ENCODE results near the gene NOTCH4. TPM values are rescaled to one million over a fixed set of nuclear protein-coding genes. Genes with fewer than 3 reads are reported as not detected.
"Not testable (repeated sequence)": the region's sequence is repeated elsewhere in the genome, so short reads cannot be mapped to it uniquely, and the experiment has no call there.

The NOTCH4 gene
- total RNA-seq, 1 experiment from 2014 or later = 0.27 TPM

DNA sequence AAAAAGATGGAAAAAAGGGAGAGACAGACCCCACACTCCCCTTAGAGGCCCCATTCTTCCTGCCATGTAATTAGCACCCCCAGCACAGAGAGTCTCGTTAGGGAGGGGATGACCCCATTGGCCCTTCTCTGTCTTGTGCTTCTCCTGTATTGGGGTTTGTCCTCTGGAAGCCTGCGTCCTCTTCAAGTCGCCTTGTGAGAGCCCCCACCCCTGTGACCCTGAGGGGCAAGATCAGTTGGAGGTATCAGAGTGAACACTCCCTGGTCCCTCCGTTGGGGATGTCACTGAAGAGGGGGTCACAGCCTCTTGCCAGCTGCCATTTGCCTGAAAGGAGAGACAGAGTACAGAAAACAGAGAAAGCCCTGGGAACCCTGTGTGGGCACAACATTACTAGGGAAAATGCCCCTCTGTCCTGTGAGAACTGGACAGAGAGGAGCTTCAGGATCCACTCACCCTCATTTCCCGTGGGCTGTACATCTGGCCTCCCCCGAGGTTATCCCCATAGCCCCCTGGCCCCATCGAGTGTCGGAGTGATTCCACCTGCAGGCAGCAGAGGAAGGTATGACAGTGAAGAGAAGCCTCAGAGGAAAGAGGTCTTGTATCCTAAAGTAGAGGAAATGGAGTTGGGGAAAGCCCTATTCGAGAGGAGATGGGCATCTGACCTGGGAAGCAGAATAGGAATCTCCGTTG lies 37.6 kb downstream of the NOTCH4 start:
- in situ Hi-C loops (cut with HindIII; ENCODE audit: low sequenced_read_pairs); DNase-seq (ENCODE audit: low spot score): not testable (repeated sequence)

DNA sequence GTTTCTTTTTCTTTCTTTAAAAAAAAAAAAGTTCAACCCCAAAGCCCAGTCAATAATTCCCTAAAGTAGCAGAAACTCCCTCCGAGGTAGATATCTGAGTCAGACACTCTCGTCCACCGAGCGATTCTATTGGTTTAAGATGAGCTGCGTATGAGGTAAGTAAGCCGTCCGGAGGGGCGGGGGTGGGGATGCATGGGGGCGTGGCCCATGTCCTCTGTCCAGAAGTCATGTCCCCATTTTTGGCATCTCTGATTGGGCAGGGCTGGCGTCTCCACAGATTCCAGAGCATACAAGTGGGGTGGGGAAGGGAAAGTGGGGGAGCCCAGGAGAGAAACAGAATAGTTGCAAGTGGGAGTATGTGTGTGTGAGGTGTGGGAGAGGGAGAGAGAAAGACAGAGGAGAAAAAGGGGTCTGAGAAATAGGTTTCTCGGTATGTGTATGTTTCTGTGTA lies 38.2 kb downstream of the NOTCH4 start:
- DNase-seq (ENCODE audit: low spot score) = peak; percentile 76
- in situ Hi-C loops (cut with HindIII; ENCODE audit: low sequenced_read_pairs) = not testable (repeated sequence)

DNA sequence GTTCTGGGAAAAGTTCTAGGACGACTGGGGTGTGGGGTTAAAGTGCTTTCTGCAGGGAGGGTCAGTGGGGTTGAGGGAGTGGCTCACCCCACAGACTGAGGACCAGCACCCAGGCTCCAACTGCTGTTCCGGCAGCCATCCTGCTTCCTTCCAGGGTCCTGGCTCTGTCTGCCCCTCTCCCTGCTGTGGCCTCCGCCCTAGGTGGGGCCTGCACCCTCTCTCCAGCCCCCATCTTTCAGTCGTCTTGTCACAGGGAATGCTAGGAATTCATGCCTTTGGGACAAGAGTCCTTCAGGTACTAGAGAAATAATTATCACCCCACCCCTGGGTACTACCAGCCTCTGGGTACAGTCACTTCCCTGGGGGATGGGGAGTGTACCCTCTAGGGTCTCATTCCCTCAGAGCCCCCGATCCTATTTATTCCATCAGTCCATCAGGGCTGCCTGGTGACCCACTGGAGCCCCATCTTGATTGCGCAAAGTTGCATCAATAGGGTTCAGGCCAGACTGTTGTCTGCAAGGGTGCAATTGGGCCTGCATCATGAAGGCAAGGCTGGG lies 39.7 kb downstream of the NOTCH4 start, which contains the start of gene AGER:
Gene AGER, minus strand, starts transcription at position 170 of the 557 bp plus-strand sequence. Its CDS starts 31 bp downstream, at position 139.
- in situ Hi-C loops (cut with HindIII; ENCODE audit: low sequenced_read_pairs) = loop anchor here (5.0 kb wide), 1 partner anchor 57 kb away; the partner anchor contains the start of gene ATF6B
- no peak for DNase-seq (ENCODE audit: low spot score)

DNA sequence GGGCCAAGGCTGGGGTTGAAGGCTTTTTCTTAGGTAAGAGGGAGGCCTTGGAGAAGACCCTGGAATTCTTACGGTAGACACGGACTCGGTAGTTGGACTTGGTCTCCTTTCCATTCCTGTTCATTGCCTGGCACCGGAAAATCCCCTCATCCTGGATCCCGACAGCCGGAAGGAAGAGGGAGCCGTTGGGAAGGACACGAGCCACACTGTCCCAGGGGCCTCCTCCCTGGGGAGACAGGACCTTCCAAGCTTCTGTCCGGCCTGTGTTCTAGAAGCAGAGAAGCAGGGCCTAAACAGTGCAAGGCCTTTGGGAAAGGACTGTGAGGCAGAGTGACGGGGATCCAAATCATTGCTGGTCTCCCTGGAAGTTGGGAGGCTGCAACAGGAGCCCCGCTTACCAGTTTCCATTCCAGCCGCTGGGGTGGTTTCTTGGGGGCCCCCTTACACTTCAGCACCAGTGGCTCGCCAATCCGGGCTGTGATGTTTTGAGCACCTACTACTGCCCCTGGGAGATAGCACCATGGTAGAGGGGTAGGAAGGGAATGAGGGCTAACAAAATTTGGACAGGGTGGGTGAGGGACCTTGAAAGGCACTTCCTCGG lies 40.3 kb downstream of the NOTCH4 start:
- DNase-seq (ENCODE audit: low spot score) = no peak
- in situ Hi-C loops (cut with HindIII; ENCODE audit: low sequenced_read_pairs) = loop anchor here (5.0 kb wide), 1 partner anchor 56 kb away; the partner anchor contains the start of gene ATF6B

DNA sequence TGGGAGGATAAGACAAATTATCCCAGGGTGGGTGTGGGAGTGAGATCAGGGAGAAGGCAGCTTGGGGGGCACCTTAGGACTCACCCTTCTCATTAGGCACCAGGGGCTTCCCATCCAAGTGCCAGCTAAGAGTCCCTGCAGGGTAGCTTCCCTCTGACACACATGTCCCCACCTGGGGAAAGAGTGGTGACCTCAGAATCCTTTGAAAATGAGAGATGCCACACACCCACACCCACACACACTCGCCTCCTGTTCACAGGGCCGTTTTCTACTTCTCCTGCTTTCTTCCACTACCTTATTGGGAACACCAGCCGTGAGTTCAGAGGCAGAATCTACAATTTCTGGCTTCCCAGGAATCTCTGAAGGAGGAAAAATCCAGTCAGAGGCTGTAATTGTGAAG lies 40.8 kb downstream of the NOTCH4 start:
- no peak for DNase-seq (ENCODE audit: low spot score)

DNA sequence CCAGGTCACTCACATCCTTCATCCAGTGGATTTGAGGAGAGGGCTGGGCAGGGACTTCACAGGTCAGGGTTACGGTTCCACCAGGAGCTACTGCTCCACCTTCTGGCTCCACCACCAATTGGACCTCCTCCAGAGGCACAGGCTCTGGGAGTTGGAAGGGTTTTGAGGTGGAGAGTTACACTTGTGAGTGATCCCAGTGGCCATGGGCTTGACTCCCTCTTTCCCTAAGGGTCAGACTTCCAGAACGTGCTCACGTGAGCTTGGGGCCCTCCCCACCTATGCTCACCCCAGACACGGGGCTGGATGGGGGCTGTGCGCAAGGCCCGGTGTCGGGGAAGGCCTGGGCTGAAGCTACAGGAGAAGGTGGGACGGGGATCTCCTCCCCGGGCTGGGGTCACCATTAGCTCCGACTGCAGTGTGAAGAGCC lies 41.3 kb downstream of the NOTCH4 start:
- DNase-seq (ENCODE audit: low spot score) = no peak
- in situ Hi-C loops (cut with HindIII; ENCODE audit: low sequenced_read_pairs) = loop anchor here (5.0 kb wide), 1 partner anchor 55 kb away; the partner anchor contains the start of gene ATF6B

More for the DNA sequence above, 40.8 kb downstream of the NOTCH4 start:
- in situ Hi-C loops (cut with HindIII; ENCODE audit: low sequenced_read_pairs) = loop anchor here (5.0 kb wide), 1 partner anchor 56 kb away; the partner anchor contains the start of gene ATF6B

DNA sequence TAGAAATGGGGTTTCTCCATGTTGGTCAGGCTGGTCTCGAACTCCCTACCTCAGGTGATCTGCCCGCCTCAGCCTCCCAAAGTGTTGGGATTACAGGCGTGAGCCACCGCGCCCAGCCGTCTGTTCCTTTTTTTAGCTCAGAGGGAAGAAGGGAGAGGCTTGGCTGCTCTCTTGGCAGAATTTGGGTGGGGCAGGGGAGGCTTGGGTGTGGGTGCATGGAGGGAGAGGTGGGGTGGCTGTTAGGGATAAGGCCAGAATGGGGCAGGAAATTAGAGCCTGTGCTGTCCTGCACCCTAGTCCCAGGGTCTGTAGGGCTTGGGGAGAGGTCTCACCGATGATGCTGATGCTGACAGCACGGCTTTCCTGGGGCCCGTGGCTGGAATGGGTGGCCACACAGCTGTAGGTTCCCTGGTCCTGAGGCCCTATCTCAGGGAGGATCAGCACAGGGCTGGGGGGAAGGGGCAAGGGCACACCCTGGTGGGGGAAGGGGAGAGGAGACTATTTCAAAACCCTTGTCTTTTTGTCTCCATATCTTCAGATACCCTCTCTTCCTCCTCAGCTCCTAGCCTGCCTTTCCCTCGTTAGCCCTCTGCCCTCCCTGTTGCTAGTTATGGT lies 41.8 kb downstream of the NOTCH4 start:
- DNase-seq (ENCODE audit: low spot score) = no peak
- in situ Hi-C loops (cut with HindIII; ENCODE audit: low sequenced_read_pairs) = loop anchor here (5.0 kb wide), 1 partner anchor 55 kb away; the partner anchor contains the start of gene ATF6B

DNA sequence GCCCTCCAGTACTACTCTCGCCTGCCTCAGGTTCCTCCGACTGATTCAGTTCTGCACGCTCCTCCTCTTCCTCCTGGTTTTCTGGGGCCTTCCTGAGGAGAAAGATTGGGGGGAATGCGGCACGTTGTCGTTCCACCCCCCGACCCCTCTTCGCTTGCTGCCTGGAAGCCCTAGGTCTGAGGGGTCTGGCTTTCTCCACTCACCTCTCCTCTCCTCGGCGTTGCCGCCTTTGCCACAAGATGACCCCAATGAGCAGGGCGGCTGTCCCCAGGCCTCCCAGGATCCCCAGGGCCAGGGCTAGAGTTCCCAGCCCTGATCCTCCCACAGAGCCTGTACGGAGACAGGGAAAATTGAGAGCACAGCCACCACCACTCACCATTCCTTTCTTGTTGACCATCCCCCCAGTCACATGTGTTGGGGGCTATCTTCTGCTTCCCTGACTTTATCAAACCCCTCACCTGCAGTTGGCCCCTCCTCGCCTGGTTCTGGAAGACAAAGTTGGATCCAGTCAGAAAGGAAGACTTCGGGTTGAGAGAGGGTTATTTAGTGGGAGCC lies 42.6 kb downstream of the NOTCH4 start:
- DNase-seq (ENCODE audit: low spot score) = no peak
- in situ Hi-C loops (cut with HindIII; ENCODE audit: low sequenced_read_pairs) = loop anchor here (5.0 kb wide), 1 partner anchor 54 kb away; the partner anchor contains the start of gene ATF6B

DNA sequence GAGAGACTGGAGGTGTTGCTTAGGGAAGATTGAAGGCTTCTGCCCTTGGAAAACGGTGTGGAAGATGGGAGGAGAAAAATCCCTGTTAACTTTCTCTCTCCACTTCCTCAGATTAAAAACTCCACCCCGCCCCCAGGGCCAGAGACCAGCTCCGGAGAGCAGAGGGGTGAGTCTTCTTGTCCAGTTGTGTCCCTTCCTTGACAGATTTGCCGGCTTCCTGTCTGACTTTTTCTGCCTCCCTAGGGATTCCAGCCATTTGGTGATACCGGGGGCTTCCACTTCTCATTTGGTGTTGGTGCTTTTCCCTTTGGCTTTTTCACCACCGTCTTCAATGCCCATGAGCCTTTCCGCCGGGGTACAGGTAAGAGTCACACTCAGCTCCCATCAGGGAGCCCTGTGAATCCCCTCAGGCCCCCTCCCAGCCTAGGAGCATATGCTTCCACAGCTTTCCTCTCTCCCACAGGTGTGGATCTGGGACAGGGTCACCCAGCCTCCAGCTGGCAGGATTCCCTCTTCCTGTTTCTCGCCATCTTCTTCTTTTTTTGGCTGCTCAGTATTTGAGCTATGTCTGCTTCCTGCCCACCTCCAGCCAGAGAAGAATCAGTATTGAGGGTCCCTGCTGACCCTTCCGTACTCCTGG lies 44.0 kb downstream of the NOTCH4 start:
- peak; percentile 25 for DNase-seq (ENCODE audit: low spot score)
- in situ Hi-C loops (cut with HindIII; ENCODE audit: low sequenced_read_pairs) = loop anchor here (5.0 kb wide), 1 partner anchor 53 kb away; the partner anchor contains the start of gene ATF6B

DNA sequence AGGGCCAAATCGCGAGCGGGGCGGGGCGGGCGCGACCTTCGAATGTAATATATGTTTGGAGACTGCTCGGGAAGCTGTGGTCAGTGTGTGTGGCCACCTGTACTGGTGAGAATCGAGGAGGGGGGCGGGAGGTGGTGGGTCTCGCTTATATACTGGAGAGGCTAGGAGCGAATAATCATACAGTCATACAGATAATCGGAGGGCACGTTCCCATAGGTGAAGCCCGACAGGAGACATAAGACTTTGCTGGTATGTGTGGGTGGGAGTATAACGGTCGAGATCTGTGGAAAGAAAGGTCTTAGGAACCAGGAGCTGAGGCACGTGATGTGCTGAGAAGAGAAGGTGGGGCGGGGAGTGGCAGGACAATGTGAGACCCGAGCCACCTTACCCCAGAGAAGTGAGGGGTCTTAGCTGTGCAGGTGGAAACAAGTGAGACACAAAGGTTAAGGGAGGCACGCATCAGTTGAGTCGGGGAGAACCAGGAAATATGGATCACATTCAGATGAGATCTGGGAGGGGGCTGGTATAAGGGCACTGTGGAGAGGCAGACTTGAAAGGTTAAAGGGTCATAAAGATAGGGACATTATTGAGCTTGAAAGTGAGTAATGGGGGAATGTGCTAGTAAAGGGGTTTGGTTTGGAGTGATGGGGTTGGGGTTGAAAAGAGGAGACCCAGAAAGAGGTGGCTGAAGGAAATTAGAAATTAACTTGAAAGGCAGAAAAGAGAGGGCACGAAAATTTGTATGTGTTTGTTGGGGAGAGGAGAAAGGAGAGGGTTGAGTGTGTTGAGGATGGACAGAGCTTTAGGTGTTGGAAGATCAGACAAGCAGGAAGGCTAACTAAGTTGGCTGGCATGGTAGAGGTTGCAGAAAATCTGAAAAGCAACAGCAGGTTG lies 45.1 kb downstream of the NOTCH4 start:
- DNase-seq (ENCODE audit: low spot score) = peak; percentile 53
- in situ Hi-C loops (cut with HindIII; ENCODE audit: low sequenced_read_pairs) = no loop called here

DNA sequence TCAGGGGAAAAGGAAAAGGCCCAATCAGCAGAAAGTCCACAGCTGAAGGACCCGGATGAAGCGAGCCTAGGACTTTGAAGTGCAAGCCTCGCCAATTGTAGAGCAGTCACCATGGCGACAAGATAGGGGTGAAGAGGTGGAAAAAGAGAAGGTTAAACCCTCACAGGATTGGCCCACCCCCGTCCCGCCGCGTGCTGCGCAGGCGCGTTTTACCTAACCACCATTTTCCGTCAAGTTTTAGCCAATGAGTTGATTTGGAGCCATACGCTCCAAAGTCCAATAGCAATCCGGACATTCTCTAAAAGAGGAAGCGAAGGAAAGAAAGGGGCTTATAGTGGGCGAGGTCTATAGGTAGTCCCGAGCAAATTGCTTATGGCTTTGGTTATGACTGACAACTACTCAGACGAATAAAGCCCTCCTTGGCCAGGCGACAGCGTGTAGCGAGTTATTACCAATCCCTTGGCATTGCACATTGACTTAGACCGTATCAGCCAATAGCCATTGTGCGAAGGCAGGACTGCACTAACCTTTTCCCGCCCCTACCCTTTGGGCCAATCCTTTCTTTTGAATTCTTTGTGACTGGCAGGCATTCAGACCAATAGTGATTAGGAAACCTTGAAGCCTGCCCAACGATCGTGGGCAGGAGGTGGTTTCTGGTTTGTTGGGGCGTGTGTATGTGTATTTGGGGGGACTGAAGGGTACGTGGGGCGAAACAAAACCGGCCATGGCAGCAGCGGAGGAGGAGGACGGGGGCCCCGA lies 45.9 kb downstream of the NOTCH4 start, which contains the start of gene RNF5:
Gene RNF5, plus strand, starts transcription at position 618 of the 759 bp plus-strand sequence. Its CDS starts 107 bp downstream, at position 725.
- peak; percentile 100 for DNase-seq (ENCODE audit: low spot score)
- in situ Hi-C loops (cut with HindIII; ENCODE audit: low sequenced_read_pairs) = no loop called here

DNA sequence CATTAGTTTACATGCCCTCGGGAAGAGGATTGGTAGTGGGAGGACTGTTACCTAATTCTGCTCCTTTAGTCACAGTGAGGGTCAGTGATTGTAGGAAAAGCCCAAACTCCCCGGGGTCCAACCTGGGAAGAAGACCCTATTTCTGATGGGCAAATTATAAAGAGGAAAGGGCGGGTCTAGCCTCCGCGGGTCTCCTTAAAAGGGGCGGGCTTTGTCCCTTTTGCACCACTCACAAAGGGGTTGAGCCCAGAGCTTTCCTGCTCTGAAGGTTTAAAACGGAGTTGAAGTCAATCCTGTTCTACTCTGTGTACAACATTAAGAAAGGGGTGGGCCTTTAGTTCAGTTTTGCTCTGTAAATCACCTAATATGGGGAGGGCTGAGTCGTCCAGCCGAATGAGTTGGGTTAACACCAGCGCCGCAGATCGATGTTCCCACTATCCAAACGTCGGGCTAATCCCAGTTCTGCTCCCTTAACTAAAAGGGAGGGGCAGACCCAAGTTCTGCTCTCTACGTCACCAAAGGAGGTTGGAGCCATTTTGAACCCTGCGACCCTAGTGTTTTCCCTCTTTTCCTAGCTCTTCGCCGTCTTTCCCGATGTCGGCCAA lies 46.6 kb downstream of the NOTCH4 start:
- in situ Hi-C loops (cut with HindIII; ENCODE audit: low sequenced_read_pairs) = no loop called here
- no peak for DNase-seq (ENCODE audit: low spot score)

DNA sequence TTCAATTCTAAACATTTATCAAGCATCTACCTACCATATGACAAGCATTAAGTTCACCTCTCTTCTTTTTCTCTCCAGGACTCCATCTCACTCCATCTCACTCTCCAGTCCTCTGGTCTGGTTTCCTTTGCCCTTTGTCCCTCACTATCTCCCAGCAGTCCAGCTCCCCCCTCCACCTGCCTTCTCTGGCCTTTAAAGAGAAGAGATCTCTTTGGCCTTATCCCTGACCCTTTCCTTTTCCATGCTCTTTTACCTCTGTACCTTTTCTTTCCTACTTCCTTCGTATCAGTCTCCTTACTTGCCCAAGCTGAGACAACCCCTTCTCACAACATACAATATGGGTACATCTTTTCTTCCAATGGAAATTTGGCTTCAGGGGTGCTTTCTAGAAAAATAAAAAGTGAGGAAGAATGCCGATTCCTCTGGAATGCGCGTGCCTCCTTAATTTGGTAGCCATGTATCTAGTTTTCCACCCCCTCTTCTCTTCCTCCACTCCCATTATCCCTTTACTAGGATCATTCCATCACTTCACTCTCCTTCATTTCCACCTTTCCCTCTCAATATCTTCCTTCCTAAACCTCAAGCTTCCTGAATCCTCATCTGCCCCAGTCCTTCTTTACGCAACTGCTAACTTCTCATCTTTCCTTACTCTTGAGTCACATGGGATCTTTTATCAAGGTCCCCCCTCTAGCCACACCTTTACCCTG lies 47.2 kb downstream of the NOTCH4 start:
- in situ Hi-C loops (cut with HindIII; ENCODE audit: low sequenced_read_pairs) = no loop called here
- DNase-seq (ENCODE audit: low spot score) = no peak

DNA sequence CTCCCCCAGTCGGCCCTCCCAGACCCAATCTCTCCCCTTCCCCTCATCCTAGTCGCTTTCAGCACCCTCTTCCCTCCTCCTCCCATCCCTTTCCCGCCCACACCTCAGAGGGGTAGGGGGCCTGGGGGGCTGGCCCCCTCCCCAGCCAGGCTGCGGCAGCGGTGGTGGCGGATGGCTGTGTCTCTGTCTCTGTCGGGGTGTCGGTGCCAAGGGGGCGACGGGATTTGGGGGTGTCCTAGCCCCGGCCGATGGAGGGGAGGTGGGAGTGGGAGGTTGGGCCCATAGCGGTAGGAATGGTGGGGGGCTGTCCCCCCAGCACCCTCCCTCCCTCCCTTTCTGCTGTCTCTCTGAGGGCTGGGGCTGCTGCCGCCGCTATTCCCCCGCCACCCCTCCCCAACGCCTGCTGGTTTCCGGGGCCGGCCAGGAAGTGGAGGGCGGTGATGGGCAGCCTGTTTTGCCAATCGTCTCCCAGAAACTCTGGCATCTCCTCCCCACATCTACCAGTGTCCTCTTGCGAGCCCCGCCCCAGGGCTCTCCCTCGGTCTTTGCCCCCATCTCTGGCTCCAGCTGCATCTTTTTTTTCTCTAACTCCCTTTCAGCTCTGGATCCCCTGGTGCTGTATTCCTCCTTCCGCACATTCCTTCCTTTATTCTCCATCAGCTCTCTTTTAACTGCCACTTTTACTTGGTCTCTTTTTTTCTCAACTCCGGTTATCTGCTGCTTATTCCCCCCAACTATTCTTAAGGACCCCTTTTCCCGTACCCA lies 48.0 kb downstream of the NOTCH4 start, which contains the start of gene AGPAT1:
Gene AGPAT1, minus strand, starts transcription at position 374 of the 765 bp plus-strand sequence. CDS start 4,588 bp downstream, outside the sequence.
- peak; percentile 99 for DNase-seq (ENCODE audit: low spot score)
- in situ Hi-C loops (cut with HindIII; ENCODE audit: low sequenced_read_pairs) = no loop called here

DNA sequence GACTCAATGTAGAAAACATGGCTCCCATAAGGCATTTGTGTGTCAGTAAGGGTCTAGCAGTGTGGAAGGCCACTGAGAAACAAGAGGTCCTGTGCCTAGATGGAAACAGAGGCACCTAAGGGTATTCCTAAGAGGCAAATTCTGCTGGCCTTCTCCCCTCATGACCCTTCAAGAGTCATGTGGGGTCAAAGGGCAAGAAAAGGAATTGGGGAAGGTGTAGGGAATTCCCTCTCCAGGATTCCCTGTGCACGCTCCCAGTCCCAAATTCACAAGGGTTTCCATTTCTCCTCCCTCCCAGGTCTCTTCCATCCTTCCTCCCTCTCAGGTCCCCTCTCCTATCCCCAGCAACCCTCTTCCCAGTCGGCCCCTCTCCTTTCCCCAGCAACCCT lies 48.6 kb downstream of the NOTCH4 start:
- in situ Hi-C loops (cut with HindIII; ENCODE audit: low sequenced_read_pairs) = no loop called here
- DNase-seq (ENCODE audit: low spot score) = no peak
